ENCODE results near the gene CDX4. TPM values are rescaled to one million over a fixed set of nuclear protein-coding genes. Genes with fewer than 3 reads are reported as not detected.

CDX4 gene, protein sequence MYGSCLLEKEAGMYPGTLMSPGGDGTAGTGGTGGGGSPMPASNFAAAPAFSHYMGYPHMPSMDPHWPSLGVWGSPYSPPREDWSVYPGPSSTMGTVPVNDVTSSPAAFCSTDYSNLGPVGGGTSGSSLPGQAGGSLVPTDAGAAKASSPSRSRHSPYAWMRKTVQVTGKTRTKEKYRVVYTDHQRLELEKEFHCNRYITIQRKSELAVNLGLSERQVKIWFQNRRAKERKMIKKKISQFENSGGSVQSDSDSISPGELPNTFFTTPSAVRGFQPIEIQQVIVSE
- total RNA-seq: not detected in 2 replicates

GRCh38 chrX:73446831-73447230, at the start of gene CDX4:
Gene CDX4 (plus strand): TSS chrX:73447053. CDS start chrX:73447254, 201 bp downstream.
- Histone ChIP-seq H3K36me3 (ENCODE audit: insufficient read depth, low read length) (no peaks in the 10 kb centered on the region), H3K4me1 (ENCODE audit: insufficient read depth, low read length) (no peaks in the 10 kb centered on the region), H3K9me3 (ENCODE audit: low read depth, low read length) (no peaks in the 10 kb centered on the region), H3K4me3 (ENCODE audit: insufficient read depth, low read length) (no peak within 1 kb of the TSS), H3K79me2 (ENCODE audit: insufficient read depth, low read length) (no peaks in the 10 kb centered on the region), H2AFZ (ENCODE audit: low read length) (no peak within 1 kb of the TSS), H3K4me2 (ENCODE audit: insufficient read depth, low read length) (no peak within 1 kb of the TSS), H4K20me1 (ENCODE audit: insufficient read depth, low read length) (no peaks in the 10 kb centered on the region), H3K27me3 (ENCODE audit: insufficient read depth, low read length) (peaks cover 28% of the 10 kb centered on the region), H3K27ac (ENCODE audit: low read depth, low read length) (no peak within 1 kb of the TSS)
- DNase-seq (ENCODE audit: insufficient read length, low spot score, missing footprints): no peak
- TF ChIP-seq, protein P1, sequence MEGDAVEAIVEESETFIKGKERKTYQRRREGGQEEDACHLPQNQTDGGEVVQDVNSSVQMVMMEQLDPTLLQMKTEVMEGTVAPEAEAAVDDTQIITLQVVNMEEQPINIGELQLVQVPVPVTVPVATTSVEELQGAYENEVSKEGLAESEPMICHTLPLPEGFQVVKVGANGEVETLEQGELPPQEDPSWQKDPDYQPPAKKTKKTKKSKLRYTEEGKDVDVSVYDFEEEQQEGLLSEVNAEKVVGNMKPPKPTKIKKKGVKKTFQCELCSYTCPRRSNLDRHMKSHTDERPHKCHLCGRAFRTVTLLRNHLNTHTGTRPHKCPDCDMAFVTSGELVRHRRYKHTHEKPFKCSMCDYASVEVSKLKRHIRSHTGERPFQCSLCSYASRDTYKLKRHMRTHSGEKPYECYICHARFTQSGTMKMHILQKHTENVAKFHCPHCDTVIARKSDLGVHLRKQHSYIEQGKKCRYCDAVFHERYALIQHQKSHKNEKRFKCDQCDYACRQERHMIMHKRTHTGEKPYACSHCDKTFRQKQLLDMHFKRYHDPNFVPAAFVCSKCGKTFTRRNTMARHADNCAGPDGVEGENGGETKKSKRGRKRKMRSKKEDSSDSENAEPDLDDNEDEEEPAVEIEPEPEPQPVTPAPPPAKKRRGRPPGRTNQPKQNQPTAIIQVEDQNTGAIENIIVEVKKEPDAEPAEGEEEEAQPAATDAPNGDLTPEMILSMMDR (IDR thresholded peaks at IDR 0.05; ENCODE audit: extremely low read depth, low read depth, low read length): no peak

DNA sequence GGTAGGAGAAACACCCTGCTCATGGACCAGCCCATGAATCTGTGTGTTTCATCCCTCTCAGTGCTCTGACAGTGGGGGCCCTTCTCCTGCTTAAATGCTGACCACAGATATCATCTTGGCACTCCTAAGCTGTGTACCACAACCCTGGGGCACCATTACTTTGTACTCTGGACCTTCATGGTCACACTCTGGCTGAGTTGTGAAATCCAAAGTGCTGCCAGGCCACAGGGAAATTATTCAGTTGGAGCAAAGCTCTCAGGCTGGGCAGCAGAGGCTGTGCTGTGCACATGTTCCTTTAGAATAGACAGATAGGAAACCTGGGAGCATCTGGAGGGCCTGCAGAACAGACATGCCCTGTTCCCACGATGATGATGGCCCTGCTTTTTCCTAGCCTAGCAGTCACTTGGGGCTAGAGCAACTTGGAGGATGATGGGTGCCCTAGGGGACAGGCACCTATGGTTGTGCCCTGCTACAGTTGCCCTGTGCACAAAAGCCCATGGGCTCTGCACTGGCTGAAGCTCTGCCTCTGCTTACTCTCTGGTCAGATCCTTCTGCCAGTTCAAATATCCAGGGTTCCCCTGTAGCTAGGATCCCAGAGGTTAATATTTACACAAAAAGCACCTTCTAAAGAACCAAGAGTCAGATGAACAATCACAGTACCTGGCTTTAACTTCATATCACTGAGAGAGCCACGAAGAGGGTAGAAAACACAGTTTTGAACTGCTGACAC, 48.5 kb upstream of the CDX4 start:
- TF ChIP-seq, protein P1 (IDR thresholded peaks at IDR 0.05; ENCODE audit: extremely low read depth, low read depth, low read length): no peak
- Histone ChIP-seq H3K27ac (ENCODE audit: low read depth, low read length) (no peak overlapping the region), H3K27me3 (ENCODE audit: insufficient read depth, low read length) (no peaks in the 10 kb centered on the region), H2AFZ (ENCODE audit: low read length) (no peak overlapping the region), H3K4me2 (ENCODE audit: insufficient read depth, low read length) (no peak overlapping the region), H3K36me3 (ENCODE audit: insufficient read depth, low read length) (no peaks in the 10 kb centered on the region), H4K20me1 (ENCODE audit: insufficient read depth, low read length) (no peaks in the 10 kb centered on the region), H3K4me3 (ENCODE audit: insufficient read depth, low read length) (no peak overlapping the region), H3K79me2 (ENCODE audit: insufficient read depth, low read length) (no peaks in the 10 kb centered on the region), H3K9me3 (ENCODE audit: low read depth, low read length) (no peaks in the 10 kb centered on the region), H3K4me1 (ENCODE audit: insufficient read depth, low read length) (no peaks in the 10 kb centered on the region)
- no peak for DNase-seq (ENCODE audit: insufficient read length, low spot score, missing footprints)

- H3K27me3 ChIP-seq (ENCODE audit: insufficient read depth, low read length): no peaks in the 10 kb centered on the region
- H3K4me2 ChIP-seq (ENCODE audit: insufficient read depth, low read length): no peak overlapping the region
- H3K79me2 ChIP-seq (ENCODE audit: insufficient read depth, low read length): no peaks in the 10 kb centered on the region
- no peaks in the 10 kb centered on the region for H3K36me3 ChIP-seq (ENCODE audit: insufficient read depth, low read length)
- no peak overlapping the region for H2AFZ ChIP-seq (ENCODE audit: low read length)
- H3K4me1 ChIP-seq (ENCODE audit: insufficient read depth, low read length): no peaks in the 10 kb centered on the region
- TF ChIP-seq, protein P1 (IDR thresholded peaks at IDR 0.05; ENCODE audit: extremely low read depth, low read depth, low read length): no peak
- DNase-seq (ENCODE audit: insufficient read length, low spot score, missing footprints): no peak
- H3K9me3 ChIP-seq (ENCODE audit: low read depth, low read length): no peaks in the 10 kb centered on the region
- H4K20me1 ChIP-seq (ENCODE audit: insufficient read depth, low read length): no peaks in the 10 kb centered on the region
- no peak overlapping the region for H3K4me3 ChIP-seq (ENCODE audit: insufficient read depth, low read length)
- no peak overlapping the region for H3K27ac ChIP-seq (ENCODE audit: low read depth, low read length)
Observed at GRCh38 chrX:73400136-73400748, 46.6 kb upstream of the CDX4 start.
